H1 (cell line): ENCODE results near the gene IL27RA. TPM values are rescaled to one million over a fixed set of nuclear protein-coding genes. Genes with fewer than 3 reads are reported as not detected.

Experiments used
- CTCF ChIA-PET: fragments of 300-600 bp; sonication (Branson Sonifier 250); formaldehyde crosslinking; loops from one replicate; lab custom pipeline; 2021; ENCODE audit not compliant: partially characterized antibody; lab: Charles Lee
- POLR2A ChIA-PET: fragments of 300-600 bp; sonication (Branson Sonifier 250); formaldehyde crosslinking; loops from one replicate; lab custom pipeline; 2021; ENCODE audit warnings: inconsistent platforms; ENCODE audit not compliant: partially characterized antibody; lab: Charles Lee
- DNase-seq, 2 experiments: peaks; one replicate each; pipeline versions ENCODE4 v3.0.0 to v3.0.0-alpha.2; 2010 to 2022; ENCODE audit warnings: low spot score in 2 of 2, low read depth in 1 of 2, mixed read lengths in 1 of 2
- FAIRE-seq: peaks from 2 replicates; lab custom pipeline; 2011; peaks lifted over from hg19 to GRCh38; lab: Jason Lieb, UNC
- H2AFZ ChIP-seq: 2 replicates; pipeline ENCODE4 v1.8.1; 2012; ENCODE audit warnings: low read length, inconsistent platforms
- H2AK5ac ChIP-seq: 2 replicates; pipeline ENCODE4 v1.6.1; 2013; ENCODE audit warnings: low read depth, low read length
- H2BK120ac ChIP-seq: replicated peaks from 2 replicates; pipeline ENCODE3; 2013; ENCODE audit warnings: low read depth, low read length, inconsistent platforms
- H2BK12ac ChIP-seq: 2 replicates; pipeline ENCODE4 v1.6.1; 2013; ENCODE audit warnings: low read depth, low read length
- H2BK15ac ChIP-seq: 2 replicates; pipeline ENCODE4 v1.6.1; 2013; ENCODE audit warnings: low read length
- H2BK20ac ChIP-seq: 2 replicates; pipeline ENCODE4 v1.6.1; 2013; ENCODE audit warnings: low read length
- H2BK5ac ChIP-seq: 2 replicates; pipeline ENCODE4 v1.6.1; 2013; ENCODE audit warnings: low read depth, low read length
- H3K14ac ChIP-seq: 2 replicates; pipeline ENCODE4 v1.6.1; 2013; ENCODE audit warnings: inconsistent platforms; ENCODE audit not compliant: insufficient read length
- H3K18ac ChIP-seq: 2 replicates; pipeline ENCODE4 v1.6.1; 2013; ENCODE audit warnings: low read length; ENCODE audit errors: extremely low read depth
- H3K23ac ChIP-seq: 2 replicates; pipeline ENCODE4 v1.6.1; 2013; ENCODE audit warnings: inconsistent platforms; ENCODE audit not compliant: insufficient read length
- H3K23me2 ChIP-seq: 2 replicates; pipeline ENCODE4 v1.6.1; 2013; ENCODE audit warnings: low read depth, low read length
- H3K27ac ChIP-seq: 2 replicates; pipeline ENCODE4 v1.6.1; 2011; ENCODE audit warnings: low read depth, low read length, inconsistent platforms
- H3K27me3 ChIP-seq, 4 experiments: replicated peaks in 1 of 4; 1 replicate in 1 of 4; 2 replicates in 3 of 4; pipeline versions ENCODE4 v1.6.1 to v1.8.1; 2011 to 2013; ENCODE audit warnings: low read length in 3 of 4, mild to moderate bottlenecking in 3 of 4, inconsistent platforms in 2 of 4, mixed read lengths in 2 of 4, moderate library complexity in 1 of 4; ENCODE audit not compliant: control insufficient read depth in 3 of 4, insufficient read depth in 3 of 4; ENCODE audit errors: extremely low read depth in 1 of 4
- H3K36me3 ChIP-seq, 4 experiments: 2 replicates each; pipeline versions ENCODE4 v1.6.1 to v1.8.1; 2011 to 2013; ENCODE audit warnings: mild to moderate bottlenecking in 4 of 4, low read length in 3 of 4, moderate library complexity in 2 of 4, control low read depth in 1 of 4, inconsistent platforms in 1 of 4; ENCODE audit not compliant: insufficient read depth in 4 of 4, control insufficient read depth in 2 of 4
- H3K4ac ChIP-seq: replicated peaks from 2 replicates; pipeline ENCODE3; 2013; ENCODE audit warnings: low read length, low read depth, mixed read lengths, inconsistent platforms; ENCODE audit not compliant: insufficient read length
- H3K4me1 ChIP-seq, 4 experiments: replicated peaks in 1 of 4; 1 replicate in 1 of 4; 2 replicates in 3 of 4; pipeline versions ENCODE4 v1.6.1 to v1.8.1; 2011 to 2013; ENCODE audit warnings: low read length in 3 of 4, inconsistent platforms in 2 of 4, mixed read lengths in 1 of 4; ENCODE audit not compliant: insufficient read depth in 4 of 4, control insufficient read depth in 3 of 4
- H3K4me2 ChIP-seq, 2 experiments: 2 replicates each; pipeline versions ENCODE4 v1.6.1 to v1.8.1; 2011 to 2013; ENCODE audit warnings: low read depth in 2 of 2, low read length in 2 of 2, control low read depth in 1 of 2, inconsistent platforms in 1 of 2, mild to moderate bottlenecking in 1 of 2; ENCODE audit not compliant: insufficient read depth in 1 of 2
- H3K4me3 ChIP-seq, 4 experiments: fragments of 200-600, 300-600 bp in 1 of 4; sonication (generic), shearing (Covaris generic), sonication (Bioruptor Twin) in 1 of 4; 2 replicates each; pipeline versions ENCODE4 v1.5.1 to v1.8.1; 2011 to 2016; ENCODE audit warnings: low read length in 4 of 4, low read depth in 3 of 4, control low read depth in 2 of 4, inconsistent platforms in 2 of 4, mild to moderate bottlenecking in 2 of 4, mixed read lengths in 1 of 4, moderate library complexity in 1 of 4; ENCODE audit not compliant: insufficient read depth in 2 of 4; ENCODE audit errors: extremely low read depth in 1 of 4
- H3K56ac ChIP-seq: replicated peaks from 2 replicates; pipeline ENCODE3; 2013; ENCODE audit warnings: low read depth, mild to moderate bottlenecking, mixed read lengths, low read length, inconsistent platforms; ENCODE audit not compliant: insufficient read length
- H3K79me1 ChIP-seq: 2 replicates; pipeline ENCODE4 v1.6.1; 2013; ENCODE audit warnings: low read depth, low read length, control low read depth
- H3K79me2 ChIP-seq, 2 experiments: 2 replicates each; pipeline versions ENCODE4 v1.6.1 to v1.8.1; 2012 to 2013; ENCODE audit warnings: low read length in 2 of 2, mild to moderate bottlenecking in 2 of 2, inconsistent platforms in 1 of 2; ENCODE audit not compliant: insufficient read depth in 2 of 2, control insufficient read depth in 1 of 2
- H3K9ac ChIP-seq, 4 experiments: replicated peaks in 1 of 4; 1 replicate in 1 of 4; 2 replicates in 3 of 4; pipeline versions ENCODE4 v1.6.1 to v1.8.1; 2011 to 2013; ENCODE audit warnings: low read depth in 3 of 4, low read length in 3 of 4, control low read depth in 2 of 4, mild to moderate bottlenecking in 2 of 4, moderate library complexity in 2 of 4, inconsistent platforms in 1 of 4; ENCODE audit errors: extremely low read depth in 1 of 4
- H3K9me3 ChIP-seq, 2 experiments: 2 replicates each; pipeline versions ENCODE4 v1.6.1 to v1.8.1; 2012 to 2013; ENCODE audit warnings: mild to moderate bottlenecking in 2 of 2, moderate library complexity in 2 of 2, control low read depth in 1 of 2, inconsistent platforms in 1 of 2, low read depth in 1 of 2, low read length in 1 of 2, mixed read lengths in 1 of 2; ENCODE audit not compliant: insufficient read depth in 2 of 2
- H4K20me1 ChIP-seq, 2 experiments: replicated peaks in 1 of 2; 2 replicates each; pipeline versions ENCODE3 to v1.8.1; 2011 to 2013; ENCODE audit warnings: inconsistent platforms in 2 of 2, low read length in 2 of 2, mild to moderate bottlenecking in 1 of 2; ENCODE audit not compliant: insufficient read depth in 2 of 2, control insufficient read depth in 1 of 2
- H4K5ac ChIP-seq: 2 replicates; pipeline ENCODE4 v1.6.1; 2013; ENCODE audit warnings: low read length, low read depth, mixed read lengths, inconsistent platforms; ENCODE audit not compliant: insufficient read length
- H4K8ac ChIP-seq: 2 replicates; pipeline ENCODE4 v1.8.0; 2013; ENCODE audit warnings: mild to moderate bottlenecking, moderate library complexity, low read length, inconsistent platforms; ENCODE audit not compliant: insufficient read depth; ENCODE audit errors: extremely low read depth
- H4K91ac ChIP-seq: replicated peaks from 2 replicates; pipeline ENCODE3; 2013; ENCODE audit warnings: low read length, mixed read lengths, inconsistent platforms; ENCODE audit not compliant: insufficient read length
- BCL11A ChIP-seq, 2 experiments: IDR thresholded peaks; one replicate each; pipeline ENCODE4 v1.6.1; 2011; ENCODE audit warnings: low read depth in 2 of 2, low read length in 2 of 2, mild to moderate bottlenecking in 2 of 2
- CTCF ChIP-seq, 3 experiments: IDR thresholded peaks; 1 replicate in 2 of 3; 2 replicates in 1 of 3; pipeline versions ENCODE4 v1.5.1 to v1.6.1; 2011; ENCODE audit warnings: low read length in 3 of 3, mild to moderate bottlenecking in 3 of 3, inconsistent platforms in 2 of 3, low read depth in 1 of 3, moderate library complexity in 1 of 3; ENCODE audit not compliant: insufficient read depth in 1 of 3; ENCODE audit errors: control extremely low read depth in 1 of 3
- EP300 ChIP-seq, 2 experiments: IDR thresholded peaks; 1 replicate in 1 of 2; 2 replicates in 1 of 2; pipeline ENCODE4 v1.6.1; 2011 to 2012; ENCODE audit warnings: low read depth in 2 of 2, low read length in 2 of 2, mild to moderate bottlenecking in 2 of 2, borderline replicate concordance in 1 of 2, inconsistent platforms in 1 of 2, moderate library complexity in 1 of 2
- EZH2 ChIP-seq: fragments of 200-600 bp; sonication (generic); IDR thresholded peaks from 2 replicates; pipeline ENCODE4 v1.7.1; 2012; ENCODE audit warnings: low read depth, mild to moderate bottlenecking, moderate library complexity, low read length, inconsistent platforms; ENCODE audit not compliant: severe bottlenecking
- RAD21 ChIP-seq, 2 experiments: IDR thresholded peaks in 1 of 2; conservative IDR thresholded peaks in 1 of 2; 2 replicates each; pipeline ENCODE4 v1.6.1; 2011; ENCODE audit warnings: low read depth in 2 of 2, low read length in 2 of 2, improper control_type of control experiment in 1 of 2, inconsistent platforms in 1 of 2, mild to moderate bottlenecking in 1 of 2, moderate library complexity in 1 of 2
- SP1 ChIP-seq: IDR thresholded peaks from 2 replicates; pipeline ENCODE4 v1.6.1; 2011; ENCODE audit warnings: low read depth, low read length
- SUZ12 ChIP-seq: fragments of 200-600 bp; sonication (generic); IDR thresholded peaks from 2 replicates; pipeline ENCODE4 v1.6.1; 2012; ENCODE audit warnings: mild to moderate bottlenecking, inconsistent platforms, low read length, moderate library complexity, mixed read lengths
- WGBS, 2 experiments: shearing (Covaris generic) in 1 of 2; methylation state at CpG; one replicate each; pipeline versions ENCODE4 v1.1.6 to v1.1.7; 2013 to 2015; ENCODE audit warnings: low lambda C conversion rate in 2 of 2, mixed read lengths in 2 of 2, inconsistent platforms in 1 of 2, low coverage in 1 of 2, missing lambda C conversion rate in 1 of 2; ENCODE audit not compliant: insufficient replicate concordance in 2 of 2, insufficient coverage in 1 of 2, insufficient read length in 1 of 2; ENCODE audit errors: extremely low coverage in 1 of 2, missing lambda C conversion rate in 1 of 2; 5-methylcytosine and 5-hydroxymethylcytosine counted together
- polyA plus RNA-seq, 7 experiments: library from polyadenylated mRNA; depleted of rRNA in 3 of 7; stranded (reverse) in 5 of 7; unstranded in 2 of 7; fragments of >200 nt in 5 of 7; fragments of 200-250 nt in 2 of 7; gene quantifications; 1 replicate in 5 of 7; 2 replicates in 1 of 7; 4 replicates in 1 of 7; pipeline versions ENCODE4 v1.2.1 to v1.2.3, GENCODE V29; 2011 to 2013; ENCODE audit warnings: missing spikeins in 2 of 7, mixed read lengths in 2 of 7
- total RNA-seq: library from RNA; stranded (reverse); fragmentation: NEBNext Ultra II Directional; extraction: Animal tissue kit (Norgen Biotek cat#: 25700); gene quantifications from 2 replicates; pipeline ENCODE4 v1.2.1, GENCODE V29; 2021

Gene IL27RA
- total and polyA plus RNA-seq, 2 of the 8 experiments (the other 6 are each of a cell fraction or from before 2014, with no cell fraction given) = 9.9 to 14.7 TPM

GRCh38 chr19:14097532-14098151 is 66.1 kb downstream of the IL27RA start:
- Histone ChIP-seq H2BK5ac (no peak overlapping the region), H3K4me3 (no peak overlapping the region), H2BK120ac (no peak overlapping the region), H3K36me3 (no peaks in the 10 kb centered on the region), H4K91ac (no peak overlapping the region), H3K9ac (no peak overlapping the region), H3K56ac (no peak overlapping the region), H4K5ac (no peak overlapping the region), H4K8ac (no peak overlapping the region), H3K23me2 (no peaks in the 10 kb centered on the region), H3K23ac (no peak overlapping the region), H3K27ac (no peak overlapping the region), H3K79me1 (no peaks in the 10 kb centered on the region), H3K9me3 (peaks cover 8% of the 10 kb centered on the region in 2 experiments; a peak in 3 of 4 replicates), H3K14ac (no peak overlapping the region), H3K79me2 (no peaks in the 10 kb centered on the region), H2BK12ac (no peak overlapping the region), H4K20me1 (peaks cover 0 to 8% of the 10 kb centered on the region in 2 experiments), H3K18ac (no peak overlapping the region), H3K4me2 (no peak overlapping the region), H2BK15ac (no peak overlapping the region), H2BK20ac (no peak overlapping the region), H3K27me3 (no peaks in the 10 kb centered on the region; a peak in 2 of 7 replicates), H2AK5ac (no peak overlapping the region), H2AFZ (no peak overlapping the region), H3K4ac (no peak overlapping the region), H3K4me1 (peaks cover 0 to under 1% (median 0%) of the 10 kb centered on the region in 4 experiments; a peak in 1 of 7 replicates)
- FAIRE-seq (no peak), DNase-seq (no peak)
- WGBS, 2 experiments = 89% methylated on average over 21 of the region's 21 CpGs; no CpG with 5 or more reads in 1 of the 2 experiments
- CTCF ChIA-PET = interaction anchor here (0.9 to 7.6 kb wide), 5 partner anchors 13 to 53 kb away, joined by 3 to 105 read pairs (median 3); partner anchors contain the start of genes ASF1B and PRKACA
- TF ChIP-seq SUZ12 (no peak), SP1 (no peak), RAD21 (IDR thresholded peaks at IDR 0.05 in 1 of 2, conservative IDR thresholded peaks at IDR 0.05 in 1 of 2; ENCODE audit: low read depth in 2 of 2, low read length in 2 of 2) (peak; percentile 50 to 65), BCL11A (IDR thresholded peaks at IDR 0.05; ENCODE audit: low read depth in 2 of 2, low read length in 2 of 2) (no peak), EZH2 (no peak), EP300 (IDR thresholded peaks at IDR 0.05; ENCODE audit: borderline replicate concordance in 1 of 2, low read depth in 2 of 2, low read length in 2 of 2) (no peak), CTCF (IDR thresholded peaks at IDR 0.05; ENCODE audit: control extremely low read depth in 1 of 3, insufficient read depth in 1 of 3, low read depth in 1 of 3, low read length in 3 of 3) (peak; percentile 57 to 64 (median 62))
- POLR2A ChIA-PET = no interaction called here
